Erythroblast (primary cell): ENCODE data around the gene FMNL1.

Experiments used
- GATA1 ChIP-seq: IDR thresholded peaks from 2 replicates; pipeline ENCODE4 v1.6.1; 2011; ENCODE audit warnings: low read depth, mild to moderate bottlenecking, control low read depth, low read length, moderate library complexity
- POLR2A ChIP-seq: IDR thresholded peaks from 2 replicates; pipeline ENCODE4 v1.6.1; 2011; ENCODE audit warnings: mild to moderate bottlenecking, low read length

DNA sequence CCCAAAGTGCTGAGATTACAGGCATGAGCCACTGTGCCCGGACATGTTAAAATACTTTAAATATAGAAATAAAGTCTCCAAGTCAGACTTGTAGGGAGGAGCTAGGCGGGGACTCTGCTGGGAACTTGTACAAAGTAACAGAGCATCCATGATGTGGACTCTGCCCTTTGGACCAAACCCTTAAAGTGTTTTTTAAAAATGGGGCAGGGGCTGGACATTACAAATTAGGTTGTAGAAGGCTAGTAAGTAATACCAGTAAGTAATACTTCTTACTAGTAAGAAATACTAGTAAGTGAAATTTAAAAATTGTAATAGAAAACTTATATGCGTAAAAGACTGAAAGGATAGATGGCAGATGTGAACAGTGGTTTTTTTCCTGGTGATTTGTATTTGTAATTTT is 49.9 kb downstream of the FMNL1 start:
- no peak for TF ChIP-seq POLR2A
- TF ChIP-seq GATA1 = no peak
